SK-N-SH (cell line): Measurements from ENCODE around the gene SCN4A. TPM values are rescaled to one million over a fixed set of nuclear protein-coding genes. Genes with fewer than 3 reads are reported as not detected.

Experiments used
- CTCF ChIA-PET: fragments of 300-600, 350-600 bp; formaldehyde crosslinking; extraction: SDS; loops from one replicate; lab custom pipeline; 2021; lab: Yijun Ruan, JAX
- POLR2A ChIA-PET: fragments of 350-600 bp; sonication (Branson Sonifier 250); formaldehyde crosslinking; extraction: SDS; loops from one replicate; lab custom pipeline; 2020; ENCODE audit warnings: antibody characterized with exemption, inconsistent platforms; lab: Yijun Ruan, JAX
- DNase-seq: peaks from one replicate; pipeline ENCODE4 v3.0.0; 2012
- H2AFZ ChIP-seq: fragments of 200-600 bp; sonication (generic); 2 replicates; pipeline ENCODE4 v1.8.1; 2016; ENCODE audit warnings: antibody characterized with exemption, mild to moderate bottlenecking, low read depth
- H3F3A ChIP-seq: fragments of 200-600 bp; sonication (generic); replicated peaks from 2 replicates; pipeline ENCODE3; 2016; ENCODE audit warnings: antibody characterized with exemption, mild to moderate bottlenecking; ENCODE audit not compliant: insufficient read depth
- H3K27ac ChIP-seq, 2 experiments: fragments of 200-500 bp in 1 of 2; fragments of 200-600 bp in 1 of 2; sonication (Bioruptor generic) in 1 of 2; sonication (generic), shearing (Covaris generic) in 1 of 2; 2 replicates each; pipeline versions ENCODE4 v1.5.1 to v1.6.1; 2014 to 2016; ENCODE audit warnings: low read depth in 2 of 2, inconsistent platforms in 1 of 2, low read length in 1 of 2, mild to moderate bottlenecking in 1 of 2, mixed read lengths in 1 of 2
- H3K27me3 ChIP-seq: fragments of 200-600 bp; sonication (generic), shearing (Covaris generic); 2 replicates; pipeline ENCODE4 v1.6.1; 2016; ENCODE audit warnings: mixed run types; ENCODE audit not compliant: insufficient read depth
- H3K36me3 ChIP-seq, 2 experiments: fragments of 200-500 bp in 1 of 2; fragments of 200-600 bp in 1 of 2; sonication (Bioruptor generic) in 1 of 2; sonication (generic) in 1 of 2; replicated peaks in 1 of 2; 2 replicates each; pipeline versions ENCODE3 to v1.5.1; 2014 to 2016; ENCODE audit warnings: low read length in 1 of 2, mild to moderate bottlenecking in 1 of 2; ENCODE audit not compliant: insufficient read depth in 2 of 2, control insufficient read depth in 1 of 2
- H3K4me1 ChIP-seq, 2 experiments: fragments of 200-500 bp in 1 of 2; fragments of 200-600 bp in 1 of 2; sonication (Bioruptor generic) in 1 of 2; sonication (generic), shearing (Covaris generic) in 1 of 2; 2 replicates each; pipeline versions ENCODE4 v1.5.1 to v1.6.1; 2014 to 2016; ENCODE audit warnings: low read depth in 1 of 2, low read length in 1 of 2, mixed run types in 1 of 2; ENCODE audit not compliant: insufficient read depth in 2 of 2, control insufficient read depth in 1 of 2
- H3K4me2 ChIP-seq: fragments of 200-600 bp; sonication (generic), shearing (Covaris generic); 2 replicates; pipeline ENCODE4 v1.6.1; 2017; ENCODE audit warnings: mixed run types
- H3K4me3 ChIP-seq, 2 experiments: fragments of 200-500 bp in 1 of 2; fragments of 200-600 bp in 1 of 2; sonication (Bioruptor generic) in 1 of 2; sonication (generic), shearing (Covaris generic) in 1 of 2; 2 replicates each; pipeline versions ENCODE4 v1.5.1 to v1.8.1; 2014 to 2016; ENCODE audit warnings: low read depth in 2 of 2, inconsistent platforms in 1 of 2, low read length in 1 of 2, mild to moderate bottlenecking in 1 of 2, mixed read lengths in 1 of 2, moderate library complexity in 1 of 2
- H3K79me2 ChIP-seq: fragments of 200-600 bp; sonication (generic); 2 replicates; pipeline ENCODE4 v1.8.1; 2017; ENCODE audit warnings: mild to moderate bottlenecking; ENCODE audit not compliant: insufficient read depth
- H3K9ac ChIP-seq: fragments of 200-600 bp; sonication (generic); 2 replicates; pipeline ENCODE4 v1.6.1; 2017; ENCODE audit warnings: mixed run types
- H3K9me2 ChIP-seq: fragments of 200-600 bp; sonication (generic); 2 replicates; pipeline ENCODE4 v1.6.1; 2017; ENCODE audit warnings: mixed run types
- H3K9me3 ChIP-seq: fragments of 200-600 bp; sonication (generic); 2 replicates; pipeline ENCODE4 v1.6.1; 2017; ENCODE audit warnings: mixed run types, mild to moderate bottlenecking, moderate library complexity
- H4K20me1 ChIP-seq: fragments of 200-600 bp; sonication (generic); 2 replicates; pipeline ENCODE4 v1.6.1; 2017; ENCODE audit warnings: mild to moderate bottlenecking, mixed run types; ENCODE audit not compliant: insufficient read depth
- ELF1 ChIP-seq: IDR thresholded peaks from 2 replicates; pipeline ENCODE4 v1.4.0; 2012
- FOXJ3 ChIP-seq: sonication (generic); formaldehyde crosslinking; IDR thresholded peaks from 2 replicates; pipeline ENCODE4 v1.5.1; 2020; ENCODE audit warnings: mild to moderate bottlenecking, missing genetic modification reagents
- GABPA ChIP-seq: IDR thresholded peaks from 2 replicates; pipeline ENCODE4 v1.4.0; 2012; ENCODE audit warnings: low read depth, mild to moderate bottlenecking
- GATA2 ChIP-seq: sonication (generic); formaldehyde crosslinking; IDR thresholded peaks from 2 replicates; pipeline ENCODE4 v1.5.0; 2020; ENCODE audit warnings: mild to moderate bottlenecking, missing genetic modification reagents
- MEF2A ChIP-seq: IDR thresholded peaks from 2 replicates; pipeline ENCODE4 v1.4.0; 2012; ENCODE audit warnings: low read depth, borderline replicate concordance
- MXI1 ChIP-seq: IDR thresholded peaks from 2 replicates; pipeline ENCODE4 v1.6.1; 2012; ENCODE audit warnings: mild to moderate bottlenecking, low read depth, low read length, improper control_type of control experiment
- NFIC ChIP-seq: IDR thresholded peaks from 2 replicates; pipeline ENCODE4 v1.4.0; 2012; ENCODE audit warnings: borderline replicate concordance
- POLR2AphosphoS5 ChIP-seq: IDR thresholded peaks from 2 replicates; pipeline ENCODE4 v1.6.1; 2012; ENCODE audit warnings: low read depth, low read length
- RAD21 ChIP-seq: IDR thresholded peaks from 2 replicates; pipeline ENCODE4 v1.6.1; 2012; ENCODE audit warnings: mild to moderate bottlenecking, low read length
- RCOR1 ChIP-seq: fragments of 150-350 bp; IDR thresholded peaks from 2 replicates; pipeline ENCODE4 v1.6.1; 2017; ENCODE audit warnings: antibody characterized with exemption, low read length
- RFX5 ChIP-seq: IDR thresholded peaks from 2 replicates; pipeline ENCODE4 v1.6.1; 2012; ENCODE audit warnings: mild to moderate bottlenecking, improper control_type of control experiment, low read length
- SIN3A ChIP-seq: IDR thresholded peaks from 2 replicates; pipeline ENCODE4 v1.6.1; 2012; ENCODE audit warnings: low read depth, mild to moderate bottlenecking, low read length, moderate library complexity, borderline replicate concordance
- SMC3 ChIP-seq: IDR thresholded peaks from 2 replicates; pipeline ENCODE4 v1.6.1; 2012; ENCODE audit warnings: low read depth, low read length, improper control_type of control experiment
- YY1 ChIP-seq: IDR thresholded peaks from 2 replicates; pipeline ENCODE4 v1.4.0; 2012; ENCODE audit warnings: low read depth, mild to moderate bottlenecking
- WGBS: methylation state at CpG from one replicate; pipeline ENCODE4 v1.1.6; 2017; ENCODE audit warnings: low lambda C conversion rate; 5-methylcytosine and 5-hydroxymethylcytosine counted together
- polyA plus RNA-seq, 3 experiments: library from polyadenylated mRNA; depleted of rRNA; stranded (reverse); fragments of >200 nt; gene quantifications; 2 replicates each; pipeline ENCODE4 v1.2.3, GENCODE V29; 2012
- TF ChIP-seq, protein P1 (sequence below): fragments of 150-350 bp; IDR thresholded peaks from 2 replicates; pipeline ENCODE4 v1.6.1; 2017; ENCODE audit warnings: antibody characterized with exemption, low read length, low read depth, borderline replicate concordance
- TF ChIP-seq, protein P2 (sequence below): fragments of 200-600 bp; sonication (generic); IDR thresholded peaks from 2 replicates; pipeline ENCODE4 v1.6.1; 2017; ENCODE audit warnings: antibody characterized with exemption, mild to moderate bottlenecking, moderate library complexity
- TF ChIP-seq, protein P3 (sequence below): IDR thresholded peaks from 2 replicates; pipeline ENCODE4; 2012
- TF ChIP-seq, protein P4 (sequence below): IDR thresholded peaks from 2 replicates; pipeline ENCODE4 v1.6.1; 2012; ENCODE audit warnings: mild to moderate bottlenecking, low read depth, low read length, moderate library complexity

Gene SCN4A
- polyA plus RNA-seq, 1 of the 3 experiments (the other 2 are of a cell fraction), result not detected

DNA sequence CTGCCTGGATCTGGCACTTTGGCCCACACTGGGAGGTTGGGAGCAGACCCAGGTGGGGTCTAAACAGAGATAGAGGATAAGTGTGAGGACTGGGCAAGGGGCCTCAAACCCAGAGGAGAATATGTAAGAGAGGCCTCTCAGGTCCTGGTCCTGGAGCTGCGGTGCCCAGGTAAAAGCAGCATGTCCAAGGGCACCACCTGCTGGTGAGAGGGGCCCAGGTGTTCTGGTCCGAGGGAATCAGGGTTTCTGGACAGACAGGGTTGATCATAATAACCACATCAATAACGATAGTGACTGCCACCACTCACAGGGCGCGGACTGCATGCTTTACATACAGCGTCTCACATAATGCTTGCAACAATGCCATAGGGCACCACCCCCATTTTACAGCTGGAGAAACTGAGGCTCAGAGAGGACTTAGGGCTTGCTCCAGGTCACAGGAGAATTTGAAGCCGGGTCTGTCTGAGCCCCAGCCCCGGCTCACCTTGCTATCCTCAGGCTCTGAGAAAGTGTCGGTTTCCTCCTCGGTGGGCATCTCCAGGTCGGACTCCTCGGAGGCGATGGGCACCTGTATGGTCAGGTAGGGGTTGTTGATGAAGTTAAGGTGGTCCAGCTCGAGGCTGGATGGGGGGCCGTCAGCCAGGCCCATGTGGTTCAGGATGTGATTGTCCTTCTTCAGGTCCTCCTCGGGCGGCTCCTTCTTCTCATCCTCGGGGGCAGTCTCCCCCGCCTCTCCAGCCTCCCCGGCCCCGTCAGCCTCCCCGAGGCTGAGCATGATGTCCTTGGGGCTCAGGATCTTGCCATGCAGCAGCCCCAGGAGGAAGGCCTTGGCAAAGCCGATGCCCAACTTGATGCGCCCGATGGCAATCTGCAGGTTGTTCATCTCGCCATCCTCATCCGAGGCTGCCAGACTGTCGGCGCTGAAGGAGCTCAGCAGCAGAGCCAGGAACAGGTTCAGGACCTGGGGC is 21.5 kb downstream of the SCN4A start:
- no peaks in the 10 kb centered on the region for H4K20me1 ChIP-seq
- H3K27me3 ChIP-seq, result peaks cover 6% of the 10 kb centered on the region; the same call in 1 of the 2 replicates
- peak; percentile 32; the same call in 1 of the 2 replicates for TF ChIP-seq SMC3
- no peak for TF ChIP-seq MXI1
- TF ChIP-seq YY1, result no peak
- no peak for TF ChIP-seq NFIC
- TF ChIP-seq RFX5, result no peak
- peak; percentile 30; the same call in 1 of the 2 replicates for TF ChIP-seq RAD21
- no peak for TF ChIP-seq ELF1
- no peak for TF ChIP-seq GATA2 (CRISPR knock-in tag)
- no peak for TF ChIP-seq POLR2AphosphoS5
- no peak for TF ChIP-seq GABPA
- TF ChIP-seq, protein P1, sequence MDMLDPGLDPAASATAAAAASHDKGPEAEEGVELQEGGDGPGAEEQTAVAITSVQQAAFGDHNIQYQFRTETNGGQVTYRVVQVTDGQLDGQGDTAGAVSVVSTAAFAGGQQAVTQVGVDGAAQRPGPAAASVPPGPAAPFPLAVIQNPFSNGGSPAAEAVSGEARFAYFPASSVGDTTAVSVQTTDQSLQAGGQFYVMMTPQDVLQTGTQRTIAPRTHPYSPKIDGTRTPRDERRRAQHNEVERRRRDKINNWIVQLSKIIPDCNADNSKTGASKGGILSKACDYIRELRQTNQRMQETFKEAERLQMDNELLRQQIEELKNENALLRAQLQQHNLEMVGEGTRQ, result no peak
- no peak for TF ChIP-seq RCOR1
- TF ChIP-seq, protein P2, sequence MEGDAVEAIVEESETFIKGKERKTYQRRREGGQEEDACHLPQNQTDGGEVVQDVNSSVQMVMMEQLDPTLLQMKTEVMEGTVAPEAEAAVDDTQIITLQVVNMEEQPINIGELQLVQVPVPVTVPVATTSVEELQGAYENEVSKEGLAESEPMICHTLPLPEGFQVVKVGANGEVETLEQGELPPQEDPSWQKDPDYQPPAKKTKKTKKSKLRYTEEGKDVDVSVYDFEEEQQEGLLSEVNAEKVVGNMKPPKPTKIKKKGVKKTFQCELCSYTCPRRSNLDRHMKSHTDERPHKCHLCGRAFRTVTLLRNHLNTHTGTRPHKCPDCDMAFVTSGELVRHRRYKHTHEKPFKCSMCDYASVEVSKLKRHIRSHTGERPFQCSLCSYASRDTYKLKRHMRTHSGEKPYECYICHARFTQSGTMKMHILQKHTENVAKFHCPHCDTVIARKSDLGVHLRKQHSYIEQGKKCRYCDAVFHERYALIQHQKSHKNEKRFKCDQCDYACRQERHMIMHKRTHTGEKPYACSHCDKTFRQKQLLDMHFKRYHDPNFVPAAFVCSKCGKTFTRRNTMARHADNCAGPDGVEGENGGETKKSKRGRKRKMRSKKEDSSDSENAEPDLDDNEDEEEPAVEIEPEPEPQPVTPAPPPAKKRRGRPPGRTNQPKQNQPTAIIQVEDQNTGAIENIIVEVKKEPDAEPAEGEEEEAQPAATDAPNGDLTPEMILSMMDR, result peak; percentile 48
- no peaks in the 10 kb centered on the region for H3K9me2 ChIP-seq
- POLR2A ChIA-PET, result no interaction called here
- CTCF ChIA-PET, result interaction anchor here (0.7 to 6.8 kb wide), 21 partner anchors 9 to 355 kb away, joined by 3 to 63 read pairs (median 6); partner anchors contain the start of genes CSHL1 and GH1
- no peaks in the 10 kb centered on the region for H3K79me2 ChIP-seq
- 70% methylated on average over 28 of the region's 29 CpGs for WGBS
- H3K9ac ChIP-seq, result no peak overlapping the region
- H3F3A ChIP-seq, result no peaks in the 10 kb centered on the region
- H3K9me3 ChIP-seq, result no peaks in the 10 kb centered on the region
- H3K36me3 ChIP-seq, result no peaks in the 10 kb centered on the region
- no peak overlapping the region for H3K4me2 ChIP-seq
- H3K4me3 ChIP-seq, result no peak overlapping the region
- no peak for DNase-seq
- H3K27ac ChIP-seq, result no peak overlapping the region
- no peak overlapping the region for H2AFZ ChIP-seq
- H3K4me1 ChIP-seq, result peaks cover 0 to 13% of the 10 kb centered on the region in 2 experiments; a peak in 1 of 4 replicates

DNA sequence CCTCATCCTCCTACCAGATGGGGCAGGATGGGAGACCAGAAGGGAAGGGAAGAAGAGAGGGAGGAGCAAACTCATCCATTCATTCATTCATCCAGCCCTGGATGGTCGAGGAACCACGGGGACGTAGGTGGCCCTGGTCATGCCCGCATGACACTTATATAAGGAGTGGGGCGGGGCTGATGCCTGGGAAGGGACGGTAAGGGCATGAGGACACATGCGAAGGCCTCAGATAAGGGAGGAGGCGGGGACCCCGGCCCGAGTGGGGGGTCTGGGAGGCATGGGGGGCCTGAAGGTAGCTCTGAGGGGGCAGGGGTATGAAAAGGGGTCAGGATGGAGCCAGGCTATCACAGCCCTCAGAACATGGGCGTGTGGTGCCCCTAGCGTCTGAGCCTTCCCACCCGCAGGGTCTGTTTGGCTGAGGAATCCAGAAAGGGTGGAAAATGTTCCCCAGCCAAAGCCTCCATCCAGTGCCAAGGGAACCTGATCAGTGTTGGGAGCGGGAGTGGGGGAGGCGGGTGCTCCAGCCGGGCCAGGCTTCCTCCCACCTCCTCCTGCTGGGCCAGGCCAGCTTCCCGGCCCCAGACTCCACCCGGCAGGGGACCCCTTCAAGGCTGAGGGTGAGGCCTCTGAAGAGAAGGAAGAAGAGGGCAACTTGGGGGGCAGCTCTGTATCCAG is 23.0 kb downstream of the SCN4A start:
- H3K27ac ChIP-seq, result no peak overlapping the region
- no peak overlapping the region for H2AFZ ChIP-seq
- ChIA-PET CTCF (interaction anchor here (0.8 to 6.8 kb wide), 12 partner anchors 10 to 184 kb away, joined by 3 to 63 read pairs (median 7); partner anchors contain the start of genes CSHL1 and GH1), POLR2A (no interaction called here)
- H3K9me3 ChIP-seq, result no peaks in the 10 kb centered on the region
- H3K4me1 ChIP-seq, result peaks cover 0 to 10% of the 10 kb centered on the region in 2 experiments; a peak in 1 of 4 replicates
- peaks cover 6% of the 10 kb centered on the region; the same call in 1 of the 2 replicates for H3K27me3 ChIP-seq
- no peak for DNase-seq
- H3K4me3 ChIP-seq, result no peak overlapping the region
- no peak overlapping the region for H3K4me2 ChIP-seq
- no peaks in the 10 kb centered on the region for H3F3A ChIP-seq
- WGBS, result 69% methylated on average over 18 of the region's 18 CpGs
- H3K9ac ChIP-seq, result no peak overlapping the region
- H4K20me1 ChIP-seq, result no peaks in the 10 kb centered on the region
- H3K36me3 ChIP-seq, result no peaks in the 10 kb centered on the region
- no peaks in the 10 kb centered on the region for H3K79me2 ChIP-seq
- H3K9me2 ChIP-seq, result no peaks in the 10 kb centered on the region
- TF ChIP-seq NFIC (no peak), FOXJ3 (no peak), RCOR1 (no peak), SIN3A (no peak), MEF2A (no peak)
- TF ChIP-seq, protein P3, sequence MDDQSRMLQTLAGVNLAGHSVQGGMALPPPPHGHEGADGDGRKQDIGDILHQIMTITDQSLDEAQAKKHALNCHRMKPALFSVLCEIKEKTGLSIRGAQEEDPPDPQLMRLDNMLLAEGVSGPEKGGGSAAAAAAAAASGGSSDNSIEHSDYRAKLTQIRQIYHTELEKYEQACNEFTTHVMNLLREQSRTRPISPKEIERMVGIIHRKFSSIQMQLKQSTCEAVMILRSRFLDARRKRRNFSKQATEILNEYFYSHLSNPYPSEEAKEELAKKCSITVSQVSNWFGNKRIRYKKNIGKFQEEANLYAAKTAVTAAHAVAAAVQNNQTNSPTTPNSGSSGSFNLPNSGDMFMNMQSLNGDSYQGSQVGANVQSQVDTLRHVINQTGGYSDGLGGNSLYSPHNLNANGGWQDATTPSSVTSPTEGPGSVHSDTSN, result no peak
- TF ChIP-seq, protein P4, sequence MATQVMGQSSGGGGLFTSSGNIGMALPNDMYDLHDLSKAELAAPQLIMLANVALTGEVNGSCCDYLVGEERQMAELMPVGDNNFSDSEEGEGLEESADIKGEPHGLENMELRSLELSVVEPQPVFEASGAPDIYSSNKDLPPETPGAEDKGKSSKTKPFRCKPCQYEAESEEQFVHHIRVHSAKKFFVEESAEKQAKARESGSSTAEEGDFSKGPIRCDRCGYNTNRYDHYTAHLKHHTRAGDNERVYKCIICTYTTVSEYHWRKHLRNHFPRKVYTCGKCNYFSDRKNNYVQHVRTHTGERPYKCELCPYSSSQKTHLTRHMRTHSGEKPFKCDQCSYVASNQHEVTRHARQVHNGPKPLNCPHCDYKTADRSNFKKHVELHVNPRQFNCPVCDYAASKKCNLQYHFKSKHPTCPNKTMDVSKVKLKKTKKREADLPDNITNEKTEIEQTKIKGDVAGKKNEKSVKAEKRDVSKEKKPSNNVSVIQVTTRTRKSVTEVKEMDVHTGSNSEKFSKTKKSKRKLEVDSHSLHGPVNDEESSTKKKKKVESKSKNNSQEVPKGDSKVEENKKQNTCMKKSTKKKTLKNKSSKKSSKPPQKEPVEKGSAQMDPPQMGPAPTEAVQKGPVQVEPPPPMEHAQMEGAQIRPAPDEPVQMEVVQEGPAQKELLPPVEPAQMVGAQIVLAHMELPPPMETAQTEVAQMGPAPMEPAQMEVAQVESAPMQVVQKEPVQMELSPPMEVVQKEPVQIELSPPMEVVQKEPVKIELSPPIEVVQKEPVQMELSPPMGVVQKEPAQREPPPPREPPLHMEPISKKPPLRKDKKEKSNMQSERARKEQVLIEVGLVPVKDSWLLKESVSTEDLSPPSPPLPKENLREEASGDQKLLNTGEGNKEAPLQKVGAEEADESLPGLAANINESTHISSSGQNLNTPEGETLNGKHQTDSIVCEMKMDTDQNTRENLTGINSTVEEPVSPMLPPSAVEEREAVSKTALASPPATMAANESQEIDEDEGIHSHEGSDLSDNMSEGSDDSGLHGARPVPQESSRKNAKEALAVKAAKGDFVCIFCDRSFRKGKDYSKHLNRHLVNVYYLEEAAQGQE, result no peak
